OCI-LY7 (cell line): ENCODE results near the gene UNC79. TPM values are rescaled to one million over a fixed set of nuclear protein-coding genes. Genes with fewer than 3 reads are reported as not detected.

Source experiments
- BruUV-seq: library from RNA; stranded (reverse); fragments of 400-500 nt; replicated peaks from 2 replicates; lab custom pipeline; 2021; lab: Mats Ljungman, UMichigan
- CTCF ChIA-PET: fragments of 300-600 bp; sonication (Branson Sonifier 250); formaldehyde crosslinking; loops from one replicate; lab custom pipeline; 2022; ENCODE audit warnings: antibody characterized with exemption; ENCODE audit not compliant: unreplicated experiment; lab: Charles Lee
- POLR2A ChIA-PET: fragments of 300-600 bp; sonication (Branson Sonifier 250); formaldehyde crosslinking; loops from one replicate; lab custom pipeline; 2022; ENCODE audit warnings: antibody characterized with exemption; lab: Charles Lee
- DNase-seq: peaks from one replicate; pipeline ENCODE4 v3.0.0-alpha.2; 2015; ENCODE audit warnings: low spot score
- H2AFZ ChIP-seq: fragments of 200-600 bp; sonication (generic), shearing (Covaris generic); 2 replicates; pipeline ENCODE4 v1.6.1; 2014; ENCODE audit warnings: mild to moderate bottlenecking, antibody characterized with exemption, low read length, moderate library complexity
- H3K27ac ChIP-seq: fragments of 200-600 bp; sonication (generic); 2 replicates; pipeline ENCODE4 v1.5.1; 2014; ENCODE audit warnings: mixed run types, low read depth, mild to moderate bottlenecking, moderate library complexity, low read length, inconsistent platforms; ENCODE audit not compliant: poor library complexity, severe bottlenecking
- H3K36me3 ChIP-seq: fragments of 200-600 bp; sonication (generic); 2 replicates; pipeline ENCODE4 v1.6.1; 2014; ENCODE audit warnings: mild to moderate bottlenecking, antibody characterized with exemption, low read length, moderate library complexity, mixed read lengths; ENCODE audit not compliant: insufficient read depth
- H3K4me1 ChIP-seq: fragments of 200-600 bp; sonication (generic); 2 replicates; pipeline ENCODE4 v1.5.1; 2014; ENCODE audit warnings: mild to moderate bottlenecking, low read length; ENCODE audit not compliant: insufficient read depth, poor library complexity, severe bottlenecking
- H3K4me2 ChIP-seq: fragments of 200-600 bp; sonication (generic); 2 replicates; pipeline ENCODE4 v1.6.1; 2014; ENCODE audit warnings: mild to moderate bottlenecking, low read length
- H3K4me3 ChIP-seq: fragments of 200-600 bp; sonication (generic); 2 replicates; pipeline ENCODE4 v1.5.1; 2014; ENCODE audit warnings: mild to moderate bottlenecking, low read depth, low read length; ENCODE audit not compliant: poor library complexity, severe bottlenecking
- H3K79me2 ChIP-seq: fragments of 200-600 bp; sonication (generic); 2 replicates; pipeline ENCODE4 v1.6.1; 2016; ENCODE audit warnings: low read depth, mild to moderate bottlenecking, low read length, moderate library complexity, mixed read lengths; ENCODE audit not compliant: insufficient read depth
- H3K9me2 ChIP-seq: fragments of 200-600 bp; sonication (generic); 2 replicates; pipeline ENCODE4 v1.6.1; 2016; ENCODE audit warnings: mild to moderate bottlenecking, low read length, mixed read lengths; ENCODE audit not compliant: insufficient read depth
- H3K9me3 ChIP-seq: fragments of 200-600 bp; sonication (generic); 2 replicates; pipeline ENCODE4 v1.6.1; 2014; ENCODE audit warnings: mild to moderate bottlenecking, mixed run types, low read length, mixed read lengths
- H4K20me1 ChIP-seq: fragments of 200-600 bp; sonication (generic); 2 replicates; pipeline ENCODE4 v1.6.1; 2014; ENCODE audit warnings: mild to moderate bottlenecking, antibody characterized with exemption, low read length, moderate library complexity, mixed read lengths; ENCODE audit not compliant: insufficient read depth
- CTCF ChIP-seq: fragments of 200-600 bp; sonication (generic); conservative IDR thresholded peaks from 2 replicates; pipeline ENCODE4 v1.5.1; 2014; ENCODE audit warnings: mild to moderate bottlenecking, antibody characterized with exemption, low read length, moderate library complexity, mixed read lengths
- EZH2phosphoT487 ChIP-seq: fragments of 200-600 bp; sonication (generic); IDR thresholded peaks from 2 replicates; pipeline ENCODE4 v1.6.1; 2018; ENCODE audit warnings: low read depth, borderline replicate concordance, mild to moderate bottlenecking, mixed run types, antibody characterized with exemption, low read length, moderate library complexity, mixed read lengths
- intact Hi-C: fragments of 100-400 bp; cut with micrococcal nuclease; formaldehyde crosslinking; loops from one replicate; pipeline ENCODE4 v1.10.0; 2022; ENCODE audit not compliant: unreplicated experiment
- total RNA-seq, 2 experiments: library from RNA; depleted of rRNA in 1 of 2; stranded (reverse); fragments of >200 nt in 1 of 2; shearing (Covaris generic) in 1 of 2; gene quantifications; 2 replicates each; pipeline ENCODE4 v1.2.3, GENCODE V29; 2014 to 2022

Gene UNC79
- total RNA-seq, 2 experiments from 2014 or later, result 0.17 to 0.19 TPM

- POLR2A ChIA-PET, result no interaction called here
- Histone ChIP-seq H3K36me3 (no peaks in the 10 kb centered on the region), H3K4me2 (no peak overlapping the region), H3K9me2 (no peaks in the 10 kb centered on the region), H4K20me1 (no peaks in the 10 kb centered on the region), H3K79me2 (no peaks in the 10 kb centered on the region), H3K4me1 (no peaks in the 10 kb centered on the region), H2AFZ (no peak overlapping the region), H3K4me3 (no peak overlapping the region), H3K9me3 (no peaks in the 10 kb centered on the region), H3K27ac (no peak overlapping the region)
- CTCF ChIA-PET, result no interaction called here
- intact Hi-C loops, result no loop called here
- TF ChIP-seq EZH2phosphoT487 (no peak), CTCF (no peak)
- BruUV-seq, result no TSS peak
- no peak for DNase-seq
Observed at GRCh38 chr14:93748208-93749075, 317.7 kb downstream of the UNC79 start.

GRCh38 chr14:93749076-93749420 lies 318.3 kb downstream of the UNC79 start:
- DNase-seq, result no peak
- ChIA-PET POLR2A (no interaction called here), CTCF (no interaction called here)
- H3K27ac ChIP-seq, result no peak overlapping the region
- H4K20me1 ChIP-seq, result no peaks in the 10 kb centered on the region
- no peaks in the 10 kb centered on the region for H3K36me3 ChIP-seq
- no peaks in the 10 kb centered on the region for H3K79me2 ChIP-seq
- no peaks in the 10 kb centered on the region for H3K4me1 ChIP-seq
- H3K4me2 ChIP-seq, result no peak overlapping the region
- no peak overlapping the region for H3K4me3 ChIP-seq
- TF ChIP-seq EZH2phosphoT487, result no peak
- no peak for TF ChIP-seq CTCF
- H2AFZ ChIP-seq, result no peak overlapping the region
- no peaks in the 10 kb centered on the region for H3K9me2 ChIP-seq
- intact Hi-C loops, result no loop called here
- H3K9me3 ChIP-seq, result no peaks in the 10 kb centered on the region
- BruUV-seq, result no TSS peak
